Activated T-cell treated with anti-CD3 and anti-CD28 coated beads, Interleukin-2, amount 50 U/mL, for 72 hours (primary cell): ENCODE results near the gene GDF2. TPM values are rescaled to one million over a fixed set of nuclear protein-coding genes. Genes with fewer than 3 reads are reported as not detected.

Source experiments
- ATAC-seq, 2 donors: fragments of 150-1000 bp; cut with Tn5 transposase; replicated peaks in 1 of 2; 2 replicates each; pipeline ENCODE4 v1.10.0; 2021; ENCODE audit warnings: moderate library complexity in 2 of 2, mild to moderate bottlenecking in 1 of 2
- DNase-seq, 2 donors: peaks; one replicate each; pipeline ENCODE4 v3.0.0; 2021 to 2022; ENCODE audit warnings: mixed read lengths in 1 of 2
- H3K27ac Mint-ChIP-seq: one replicate; pipeline ENCODE4 v1.8.0; 2022; ENCODE audit warnings: mild to moderate bottlenecking, moderate library complexity, mixed read lengths
- H3K27me3 Mint-ChIP-seq: one replicate; pipeline ENCODE4 v1.8.0; 2022; ENCODE audit warnings: low read depth, mixed read lengths
- H3K36me3 Mint-ChIP-seq, 2 donors: one replicate each; pipeline ENCODE4 v1.8.0; 2022; ENCODE audit warnings: mixed read lengths in 2 of 2, mild to moderate bottlenecking in 1 of 2; ENCODE audit not compliant: insufficient read depth in 2 of 2
- H3K4me1 Mint-ChIP-seq: one replicate; pipeline ENCODE4 v1.8.0; 2022; ENCODE audit warnings: low read depth, mixed read lengths
- H3K4me3 Mint-ChIP-seq, 2 donors: one replicate each; pipeline ENCODE4 v1.8.0; 2022; ENCODE audit warnings: mild to moderate bottlenecking in 2 of 2, mixed read lengths in 2 of 2, moderate library complexity in 2 of 2
- H3K9me3 Mint-ChIP-seq, 2 donors: one replicate each; pipeline ENCODE4 v1.8.0; 2022; ENCODE audit warnings: mixed read lengths in 2 of 2
- total RNA-seq, 2 donors: library from RNA; stranded (reverse); gene quantifications; one replicate each; pipeline ENCODE4 v1.2.3, GENCODE V29; 2022

Gene GDF2
- total RNA-seq, 2 donors from 2014 or later, result not detected

- no peaks in the 10 kb centered on the region for H3K36me3 Mint-ChIP-seq
- H3K9me3 Mint-ChIP-seq, result no peaks in the 10 kb centered on the region
- no peak overlapping the region for H3K4me3 Mint-ChIP-seq
- H3K27ac Mint-ChIP-seq, result no peak overlapping the region
- H3K27me3 Mint-ChIP-seq, result no peaks in the 10 kb centered on the region
- H3K4me1 Mint-ChIP-seq, result peaks cover 22% of the 10 kb centered on the region
- DNase-seq (no peak), ATAC-seq (no peak)
Measured at GRCh38 chr10:47286116-47286505, 36.1 kb upstream of the GDF2 start.

GRCh38 chr10:47286591-47287315 lies 35.5 kb upstream of the GDF2 start:
- no peaks in the 10 kb centered on the region for H3K27me3 Mint-ChIP-seq
- no peak for DNase-seq
- peak in 1 of 2 donors; percentile 19 for ATAC-seq
- H3K27ac Mint-ChIP-seq, result no peak overlapping the region
- H3K9me3 Mint-ChIP-seq, result no peaks in the 10 kb centered on the region
- no peak overlapping the region for H3K4me3 Mint-ChIP-seq
- H3K4me1 Mint-ChIP-seq, result peaks cover 22% of the 10 kb centered on the region
- H3K36me3 Mint-ChIP-seq, result no peaks in the 10 kb centered on the region

GRCh38 chr10:47287365-47287802 lies 34.9 kb upstream of the GDF2 start:
- Mint-ChIP-seq H3K9me3 (peaks cover 0 to 2% of the 10 kb centered on the region in 2 donors), H3K4me3 (no peak overlapping the region), H3K36me3 (no peaks in the 10 kb centered on the region), H3K4me1 (peaks cover 22% of the 10 kb centered on the region), H3K27me3 (no peaks in the 10 kb centered on the region), H3K27ac (no peak overlapping the region)
- ATAC-seq, result no peak
- no peak for DNase-seq

- peaks cover 0 to 2% of the 10 kb centered on the region in 2 donors for H3K9me3 Mint-ChIP-seq
- no peaks in the 10 kb centered on the region for H3K27me3 Mint-ChIP-seq
- DNase-seq (no peak), ATAC-seq (no peak)
- H3K27ac Mint-ChIP-seq, result no peak overlapping the region
- no peaks in the 10 kb centered on the region for H3K36me3 Mint-ChIP-seq
- H3K4me1 Mint-ChIP-seq, result peaks cover 22% of the 10 kb centered on the region
- no peak overlapping the region for H3K4me3 Mint-ChIP-seq
Measured at GRCh38 chr10:47287805-47288204, 34.4 kb upstream of the GDF2 start.

GRCh38 chr10:47288236-47288635 lies 34.0 kb upstream of the GDF2 start:
- DNase-seq (no peak), ATAC-seq (no peak)
- Mint-ChIP-seq H3K27ac (no peak overlapping the region), H3K9me3 (peaks cover 0 to 2% of the 10 kb centered on the region in 2 donors), H3K27me3 (no peaks in the 10 kb centered on the region), H3K4me3 (no peak overlapping the region), H3K4me1 (peaks cover 22% of the 10 kb centered on the region), H3K36me3 (no peaks in the 10 kb centered on the region)

- ATAC-seq (no peak), DNase-seq (no peak)
- H3K9me3 Mint-ChIP-seq, result peaks cover 0 to 2% of the 10 kb centered on the region in 2 donors
- H3K4me1 Mint-ChIP-seq, result peaks cover 22% of the 10 kb centered on the region
- H3K27ac Mint-ChIP-seq, result no peak overlapping the region
- H3K4me3 Mint-ChIP-seq, result no peak overlapping the region
- H3K27me3 Mint-ChIP-seq, result no peaks in the 10 kb centered on the region
- H3K36me3 Mint-ChIP-seq, result no peaks in the 10 kb centered on the region
Measured at GRCh38 chr10:47288916-47289495, 33.2 kb upstream of the GDF2 start.

GRCh38 chr10:47289921-47290320 lies 32.3 kb upstream of the GDF2 start:
- ATAC-seq (no peak), DNase-seq (no peak)
- Mint-ChIP-seq H3K4me1 (peaks cover 22% of the 10 kb centered on the region), H3K27ac (no peak overlapping the region), H3K4me3 (no peak overlapping the region), H3K27me3 (no peaks in the 10 kb centered on the region), H3K9me3 (peaks cover 0 to 2% of the 10 kb centered on the region in 2 donors), H3K36me3 (no peaks in the 10 kb centered on the region)

GRCh38 chr10:47290338-47290737 lies 31.9 kb upstream of the GDF2 start:
- H3K9me3 Mint-ChIP-seq, result peaks cover 0 to 2% of the 10 kb centered on the region in 2 donors
- no peak overlapping the region for H3K27ac Mint-ChIP-seq
- H3K36me3 Mint-ChIP-seq, result no peaks in the 10 kb centered on the region
- H3K27me3 Mint-ChIP-seq, result no peaks in the 10 kb centered on the region
- H3K4me3 Mint-ChIP-seq, result no peak overlapping the region
- no peak for ATAC-seq
- DNase-seq, result no peak
- peaks cover 19% of the 10 kb centered on the region for H3K4me1 Mint-ChIP-seq

- Mint-ChIP-seq H3K27me3 (peaks cover under 1% of the 10 kb centered on the region), H3K4me1 (peaks cover 6% of the 10 kb centered on the region), H3K4me3 (no peak overlapping the region), H3K36me3 (no peaks in the 10 kb centered on the region), H3K27ac (no peak overlapping the region), H3K9me3 (peaks cover 0 to 2% of the 10 kb centered on the region in 2 donors)
- DNase-seq, result no peak
- no peak for ATAC-seq
Measured at GRCh38 chr10:47291682-47292081, 30.6 kb upstream of the GDF2 start.

- no peak for DNase-seq
- H3K27ac Mint-ChIP-seq, result no peak overlapping the region
- no peak overlapping the region for H3K4me3 Mint-ChIP-seq
Measured at GRCh38 chr10:47294057-47294456, 28.2 kb upstream of the GDF2 start.

GRCh38 chr10:47294501-47294900 lies 27.8 kb upstream of the GDF2 start:
- H3K9me3 Mint-ChIP-seq, result peaks cover 0 to 2% of the 10 kb centered on the region in 2 donors
- H3K4me3 Mint-ChIP-seq, result no peak overlapping the region

More at GRCh38 chr10:47294057-47294456, 28.2 kb upstream of the GDF2 start:
- Mint-ChIP-seq H3K36me3 (no peaks in the 10 kb centered on the region), H3K27me3 (peaks cover 9% of the 10 kb centered on the region), H3K9me3 (peaks cover 0 to 2% of the 10 kb centered on the region in 2 donors), H3K4me1 (no peaks in the 10 kb centered on the region)
- ATAC-seq, result no peak

GRCh38 chr10:47295411-47295810 lies 26.8 kb upstream of the GDF2 start:
- ATAC-seq (no peak), DNase-seq (no peak)
- H3K4me1 Mint-ChIP-seq, result no peaks in the 10 kb centered on the region
- H3K36me3 Mint-ChIP-seq, result no peaks in the 10 kb centered on the region
- H3K9me3 Mint-ChIP-seq, result peaks cover 0 to 2% of the 10 kb centered on the region in 2 donors
- H3K27me3 Mint-ChIP-seq, result peaks cover 17% of the 10 kb centered on the region
- no peak overlapping the region for H3K4me3 Mint-ChIP-seq
- no peak overlapping the region for H3K27ac Mint-ChIP-seq

More at GRCh38 chr10:47294501-47294900, 27.8 kb upstream of the GDF2 start:
- no peaks in the 10 kb centered on the region for H3K36me3 Mint-ChIP-seq
- H3K27ac Mint-ChIP-seq, result no peak overlapping the region
- peaks cover 14% of the 10 kb centered on the region for H3K27me3 Mint-ChIP-seq
- no peaks in the 10 kb centered on the region for H3K4me1 Mint-ChIP-seq
- ATAC-seq (no peak), DNase-seq (no peak)

- peaks cover 23% of the 10 kb centered on the region for H3K27me3 Mint-ChIP-seq
- ATAC-seq, result no peak
- peaks cover 6% of the 10 kb centered on the region for H3K4me1 Mint-ChIP-seq
- H3K27ac Mint-ChIP-seq, result no peak overlapping the region
- H3K4me3 Mint-ChIP-seq, result no peak overlapping the region
- H3K9me3 Mint-ChIP-seq, result peaks cover 0 to 2% of the 10 kb centered on the region in 2 donors
- DNase-seq, result no peak
- no peaks in the 10 kb centered on the region for H3K36me3 Mint-ChIP-seq
Measured at GRCh38 chr10:47296156-47296894, 25.9 kb upstream of the GDF2 start.
